Stimulated activated naive CD4-positive, alpha-beta T cell treated with Interleukin-2 at 50 U/mL for 16 hours (primary cell): ENCODE data around the gene GNA15.
"Not testable (repeated sequence)": the region's sequence is repeated elsewhere in the genome, so short reads cannot be mapped to it uniquely, and the experiment has no call there.

ENCODE experiments used
- DNase-seq: peaks from one replicate; lab custom pipeline; 2025; lab: John Stamatoyannopoulos, UW

The GNA15 gene

DNA sequence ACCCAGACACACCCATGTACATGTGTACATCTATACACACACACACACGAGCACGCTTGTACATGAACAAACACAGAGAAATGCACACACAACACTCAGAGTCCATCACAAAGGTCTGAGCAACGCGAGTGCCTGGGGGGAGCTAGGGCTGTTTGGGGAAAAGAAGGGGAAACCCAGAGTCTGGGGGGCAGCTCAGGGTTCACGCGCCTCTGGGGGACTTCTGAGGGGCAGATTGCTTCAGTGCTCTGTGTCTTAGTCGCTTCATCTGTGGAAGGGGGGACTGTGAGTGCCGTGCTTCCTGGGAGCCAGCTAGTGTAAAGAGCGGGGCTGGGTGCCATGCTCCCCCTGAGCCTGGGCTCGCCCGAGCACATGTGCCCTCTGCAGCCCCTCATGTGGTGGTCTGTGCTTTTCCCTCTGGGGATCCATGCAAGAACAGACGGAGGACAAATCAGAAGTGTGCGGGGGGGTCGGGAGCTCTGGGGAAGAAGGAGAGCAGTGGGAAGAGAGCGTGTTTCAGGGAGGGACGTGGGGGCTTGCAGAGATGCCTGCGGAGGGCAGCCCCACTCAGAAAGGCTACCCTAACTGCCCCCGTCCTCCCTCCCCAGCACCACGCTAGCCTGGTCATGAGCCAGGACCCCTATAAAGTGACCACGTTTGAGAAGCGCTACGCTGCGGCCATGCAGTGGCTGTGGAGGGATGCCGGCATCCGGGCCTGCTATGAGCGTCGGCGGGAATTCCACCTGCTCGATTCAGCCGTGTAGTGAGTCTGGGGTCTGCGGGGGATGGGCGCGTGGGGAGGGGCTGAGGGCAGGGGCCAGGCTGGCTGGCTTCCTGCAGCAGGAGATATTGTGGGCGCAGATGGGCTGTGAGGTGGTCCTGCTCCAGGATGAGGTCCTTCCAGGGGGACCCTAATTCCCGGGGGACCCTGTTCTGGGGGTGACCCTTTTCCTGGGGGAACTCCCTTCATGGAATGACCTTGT lies 14.0 kb downstream of the GNA15 start:
- DNase-seq: no peak

DNA sequence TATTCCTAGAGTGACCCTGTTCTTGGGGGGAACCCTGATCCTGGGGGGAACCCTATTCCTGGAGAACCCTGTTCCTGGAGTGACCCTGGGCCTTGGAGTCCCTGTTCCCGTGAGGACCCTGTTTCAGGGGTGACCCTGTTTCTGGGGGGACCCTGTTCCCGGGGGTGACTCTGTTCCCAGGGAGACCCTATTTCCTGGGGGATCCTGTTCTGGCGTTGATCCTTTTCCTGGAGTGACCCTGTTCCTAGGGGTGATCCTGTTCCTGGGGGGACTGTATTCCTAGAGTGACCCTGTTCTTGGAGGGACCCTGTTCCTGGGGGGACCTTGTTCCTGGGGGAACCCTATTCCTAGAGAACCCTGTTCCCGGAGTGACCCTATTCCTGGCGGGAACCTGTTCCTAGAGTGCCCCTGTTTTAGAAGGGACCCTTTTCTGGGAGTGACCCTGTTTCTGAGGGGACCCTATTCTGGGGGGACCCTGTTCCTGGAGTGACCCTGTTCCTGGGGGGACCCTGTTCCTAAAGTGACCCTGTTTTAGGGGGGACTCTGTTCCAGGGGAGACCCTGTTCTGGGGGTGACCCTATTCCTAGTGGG lies 15.0 kb downstream of the GNA15 start:
- no peak for DNase-seq

DNA sequence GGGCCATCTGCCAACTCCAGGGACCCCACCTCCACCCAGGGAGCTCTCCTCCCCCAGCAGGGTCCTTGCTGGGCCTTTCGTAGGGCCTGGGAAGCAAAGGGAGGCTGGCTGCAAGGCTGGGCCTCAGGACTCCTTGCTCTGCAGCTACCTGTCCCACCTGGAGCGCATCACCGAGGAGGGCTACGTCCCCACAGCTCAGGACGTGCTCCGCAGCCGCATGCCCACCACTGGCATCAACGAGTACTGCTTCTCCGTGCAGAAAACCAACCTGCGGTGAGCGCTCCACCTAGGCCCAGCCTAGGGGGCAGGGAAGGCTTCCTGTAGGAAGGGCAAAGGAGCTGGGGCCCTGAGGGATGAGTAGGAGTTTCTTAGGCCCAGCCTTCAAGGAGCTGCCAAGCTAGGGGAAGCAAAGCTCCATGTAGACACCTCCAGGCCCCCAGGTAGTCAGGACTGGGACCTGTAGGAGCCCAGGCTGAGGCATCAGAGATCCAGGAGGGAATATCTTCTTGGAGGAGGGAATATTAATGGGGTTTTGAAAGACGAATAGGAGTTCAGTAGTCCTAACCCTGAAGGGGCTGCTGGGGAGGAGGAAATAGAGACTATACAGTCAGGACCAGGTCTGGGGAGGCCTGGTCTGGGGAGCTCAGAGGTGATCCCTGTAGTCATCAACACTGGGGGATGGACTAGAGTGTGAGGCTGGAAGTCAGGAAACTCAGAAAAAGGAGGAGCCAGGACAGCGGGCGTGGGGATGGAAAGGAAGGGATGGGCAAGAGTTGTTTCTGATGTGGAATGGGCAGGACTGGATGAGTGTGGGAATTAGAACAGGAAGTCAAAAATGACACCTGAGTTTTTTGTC lies 16.0 kb downstream of the GNA15 start:
- no peak for DNase-seq

- DNase-seq: no peak
Observed at GRCh38 chr19:3152419-3152780, 16.6 kb downstream of the GNA15 start.

- no peak for DNase-seq
Observed at GRCh38 chr19:3153286-3154230, 17.7 kb downstream of the GNA15 start.

- not testable (repeated sequence) for DNase-seq
Observed at GRCh38 chr19:3154447-3154846, 18.6 kb downstream of the GNA15 start.

DNA sequence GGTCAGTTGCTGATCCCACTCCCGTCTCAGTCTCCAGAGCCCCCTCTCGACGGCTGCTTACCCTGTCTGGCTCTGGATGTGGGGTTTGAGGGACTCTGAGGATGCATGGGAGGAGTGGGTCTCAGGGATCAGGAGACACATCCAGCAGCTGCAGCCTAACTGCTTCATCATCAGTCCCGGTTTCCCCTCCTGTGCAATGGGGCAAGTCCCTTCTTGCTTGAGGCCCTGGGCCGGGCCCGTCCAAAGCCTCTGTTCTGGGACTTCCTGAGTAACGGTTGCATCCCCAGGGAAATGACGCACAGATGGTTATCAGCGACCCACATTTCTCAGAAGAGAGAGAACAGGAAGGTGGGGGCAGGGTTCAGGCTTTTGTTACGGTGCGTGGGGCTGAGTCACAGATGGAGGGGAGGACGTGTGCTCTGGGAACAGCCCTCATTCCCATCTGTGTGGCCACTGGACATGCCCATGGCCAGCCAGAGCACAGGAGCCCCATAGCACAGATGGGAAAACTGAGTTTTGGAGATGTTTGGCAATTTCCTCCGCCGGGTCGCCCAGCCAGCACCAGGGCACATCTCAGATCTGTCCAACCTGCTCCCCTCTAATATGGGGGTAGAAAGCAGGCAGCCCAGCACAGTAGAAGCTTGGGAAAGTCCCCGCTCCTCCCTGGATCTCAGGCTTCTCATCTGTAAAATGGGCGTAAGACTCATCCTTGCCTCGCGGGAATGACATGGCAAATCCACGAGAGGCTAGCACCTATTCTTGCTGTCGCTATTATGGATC lies 19.3 kb downstream of the GNA15 start:
- DNase-seq: peak; percentile 83

- DNase-seq: no peak
Observed at GRCh38 chr19:3157096-3157845, 21.4 kb downstream of the GNA15 start.

GRCh38 chr19:3159565-3159964 lies 23.7 kb downstream of the GNA15 start:
- DNase-seq: no peak

DNA sequence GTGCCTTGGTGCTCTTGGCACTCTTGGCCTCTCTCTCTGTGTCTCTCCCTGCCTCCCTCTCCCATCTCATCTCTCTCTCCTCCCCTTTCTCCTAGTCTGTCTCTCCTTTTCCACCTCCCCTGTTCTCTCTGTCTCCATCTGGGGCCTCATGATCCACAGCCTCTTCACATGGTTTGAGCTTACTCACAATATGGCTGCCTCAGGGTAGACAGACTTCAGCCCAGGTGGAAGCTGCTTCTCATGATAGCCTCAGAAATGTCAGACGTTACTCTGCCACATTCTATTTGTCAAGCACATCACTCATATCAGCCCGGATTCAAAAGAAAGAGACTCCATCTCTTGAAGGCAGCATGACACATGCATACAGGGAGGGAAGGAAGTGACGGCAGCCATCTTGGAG lies 24.4 kb downstream of the GNA15 start:
- no peak for DNase-seq

- no peak for DNase-seq
Observed at GRCh38 chr19:3161453-3161852, 25.6 kb downstream of the GNA15 start.

DNA sequence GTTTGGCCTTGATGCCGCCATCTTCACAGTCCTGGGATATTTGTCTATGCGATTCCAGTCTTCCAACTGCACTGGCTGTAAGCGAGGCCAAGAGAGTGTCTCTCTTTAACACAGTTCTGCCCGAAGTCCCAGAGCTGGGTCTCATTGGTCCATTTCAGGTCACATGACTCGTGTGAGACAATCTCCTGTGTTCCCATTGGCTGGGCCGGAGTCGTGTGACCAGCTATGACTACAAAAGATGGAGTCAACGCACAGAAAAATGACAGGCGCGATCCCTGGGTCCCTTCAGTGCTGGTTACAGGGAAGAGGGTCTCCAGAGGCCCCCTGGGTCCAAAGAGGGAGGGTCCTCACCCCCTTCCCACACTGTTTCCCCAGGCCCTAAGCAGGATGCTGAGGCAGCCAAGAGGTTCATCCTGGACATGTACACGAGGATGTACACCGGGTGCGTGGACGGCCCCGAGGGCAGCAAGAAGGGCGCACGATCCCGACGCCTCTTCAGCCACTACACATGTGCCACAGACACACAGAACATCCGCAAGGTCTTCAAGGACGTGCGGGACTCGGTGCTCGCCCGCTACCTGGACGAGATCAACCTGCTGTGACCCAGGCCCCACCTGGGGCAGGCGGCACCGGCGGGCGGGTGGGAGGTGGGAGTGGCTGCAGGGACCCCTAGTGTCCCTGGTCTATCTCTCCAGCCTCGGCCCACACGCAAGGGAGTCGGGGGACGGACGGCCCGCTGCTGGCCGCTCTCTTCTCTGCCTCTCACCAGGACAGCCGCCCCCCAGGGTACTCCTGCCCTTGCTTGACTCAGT lies 26.8 kb downstream of the GNA15 start:
- DNase-seq: no peak

DNA sequence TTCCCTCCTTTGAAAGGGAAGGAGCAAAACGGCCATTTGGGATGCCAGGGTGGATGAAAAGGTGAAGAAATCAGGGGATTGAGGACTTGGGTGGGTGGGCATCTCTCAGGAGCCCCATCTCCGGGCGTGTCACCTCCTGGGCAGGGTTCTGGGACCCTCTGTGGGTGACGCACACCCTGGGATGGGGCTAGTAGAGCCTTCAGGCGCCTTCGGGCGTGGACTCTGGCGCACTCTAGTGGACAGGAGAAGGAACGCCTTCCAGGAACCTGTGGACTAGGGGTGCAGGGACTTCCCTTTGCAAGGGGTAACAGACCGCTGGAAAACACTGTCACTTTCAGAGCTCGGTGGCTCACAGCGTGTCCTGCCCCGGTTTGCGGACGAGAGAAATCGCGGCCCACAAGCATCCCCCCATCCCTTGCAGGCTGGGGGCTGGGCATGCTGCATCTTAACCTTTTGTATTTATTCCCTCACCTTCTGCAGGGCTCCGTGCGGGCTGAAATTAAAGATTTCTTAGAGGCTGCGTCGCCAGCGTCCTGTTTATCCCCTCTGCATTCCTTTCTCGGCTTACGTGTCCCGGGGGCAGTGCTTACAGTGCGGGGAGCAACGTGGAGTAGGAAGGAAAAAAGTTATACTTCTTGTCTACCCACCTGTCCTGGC lies 27.5 kb downstream of the GNA15 start:
- DNase-seq: peak; percentile 64

- DNase-seq: no peak
Observed at GRCh38 chr19:3163943-3164342, 28.1 kb downstream of the GNA15 start.

DNA sequence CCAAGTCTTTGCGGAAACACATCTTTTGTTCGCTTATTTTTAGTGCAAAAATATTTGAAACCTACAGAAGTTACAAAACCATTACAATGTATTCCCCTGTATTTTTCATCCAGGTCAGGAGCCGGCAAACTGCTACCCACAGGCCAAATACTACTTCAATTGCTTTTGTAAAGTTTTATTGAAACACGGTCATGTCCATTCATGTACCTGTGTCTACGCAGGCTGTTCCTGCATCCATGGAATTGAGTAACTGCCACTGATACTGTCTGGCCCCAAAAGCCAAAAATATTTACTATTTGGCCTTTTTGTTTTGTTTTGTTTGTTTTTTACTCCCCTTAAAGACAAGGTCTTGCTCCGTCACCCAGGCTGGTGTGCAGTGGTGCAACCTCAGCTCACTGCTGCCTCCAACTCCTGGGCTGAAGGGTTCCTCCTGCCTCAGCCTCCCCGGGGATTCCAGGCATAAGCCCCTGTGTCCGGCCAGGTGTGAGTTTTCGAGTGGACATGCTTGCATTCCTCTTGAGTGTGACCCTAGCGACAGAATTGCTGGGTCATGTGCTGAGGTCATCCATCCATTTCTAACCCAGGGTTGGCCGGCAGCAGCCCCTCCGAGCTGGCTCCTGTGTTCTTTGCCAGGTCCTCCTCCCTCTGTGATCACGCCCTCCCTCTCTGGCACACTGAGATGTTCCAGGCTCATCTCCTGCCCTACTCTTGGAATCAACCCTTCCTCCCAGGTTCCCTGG lies 31.9 kb downstream of the GNA15 start:
- no peak for DNase-seq

- DNase-seq: no peak
Observed at GRCh38 chr19:3171894-3172672, 36.2 kb downstream of the GNA15 start.

GRCh38 chr19:3172673-3173000 lies 36.8 kb downstream of the GNA15 start:
- DNase-seq: not testable (repeated sequence)
